GM04504 (cell line): ENCODE data around the gene CCDC126.
"Not testable (repeated sequence)": the region's sequence is repeated elsewhere in the genome, so short reads cannot be mapped to it uniquely, and the experiment has no call there.

ENCODE experiments used
- DNase-seq: peaks from one replicate; pipeline ENCODE4 v3.0.0-alpha.2; 2012; ENCODE audit warnings: low read depth

The CCDC126 gene

GRCh38 chr7:23597094-23598091 lies at the start of gene CCDC126:
Gene CCDC126, plus strand, starts transcription at chr7:23597382. Its CDS starts 13,934 bp downstream, at chr7:23611316.
- DNase-seq = peak; percentile 78

GRCh38 chr7:23547662-23548061 lies 49.5 kb upstream of the CCDC126 start:
- DNase-seq = no peak

- no peak for DNase-seq
Observed at GRCh38 chr7:23558303-23558702, 38.9 kb upstream of the CCDC126 start.

- DNase-seq = peak; percentile 60
Observed at GRCh38 chr7:23570592-23571200, 26.5 kb upstream of the CCDC126 start.

- DNase-seq = not testable (repeated sequence)
Observed at GRCh38 chr7:23581975-23582374, 15.2 kb upstream of the CCDC126 start.

GRCh38 chr7:23585304-23585703 lies 11.9 kb upstream of the CCDC126 start:
- DNase-seq = not testable (repeated sequence)

GRCh38 chr7:23586159-23586558 lies 11.0 kb upstream of the CCDC126 start:
- no peak for DNase-seq

- DNase-seq = no peak
Observed at GRCh38 chr7:23590529-23590928, 6.7 kb upstream of the CCDC126 start.

- DNase-seq = no peak
Observed at GRCh38 chr7:23593706-23594105, 3.5 kb upstream of the CCDC126 start.

- no peak for DNase-seq
Observed at GRCh38 chr7:23594879-23595604, 2.1 kb upstream of the CCDC126 start.

GRCh38 chr7:23598296-23598695 lies 1.1 kb downstream of the CCDC126 start:
- no peak for DNase-seq

- no peak for DNase-seq
Observed at GRCh38 chr7:23600236-23600635, 3.1 kb downstream of the CCDC126 start.

- no peak for DNase-seq
Observed at GRCh38 chr7:23603632-23604295, 6.6 kb downstream of the CCDC126 start.

- DNase-seq = no peak
Observed at GRCh38 chr7:23604296-23604640, 7.1 kb downstream of the CCDC126 start.

- no peak for DNase-seq
Observed at GRCh38 chr7:23607130-23607529, 9.9 kb downstream of the CCDC126 start.

GRCh38 chr7:23607866-23608265 lies 10.7 kb downstream of the CCDC126 start:
- no peak for DNase-seq

- no peak for DNase-seq
Observed at GRCh38 chr7:23615331-23615730, 18.1 kb downstream of the CCDC126 start.

- DNase-seq = no peak
Observed at GRCh38 chr7:23616593-23616992, 19.4 kb downstream of the CCDC126 start.

GRCh38 chr7:23617482-23617881 lies 20.3 kb downstream of the CCDC126 start:
- DNase-seq = no peak

GRCh38 chr7:23618241-23618640 lies 21.1 kb downstream of the CCDC126 start:
- no peak for DNase-seq

- no peak for DNase-seq
Observed at GRCh38 chr7:23619141-23619540, 22.0 kb downstream of the CCDC126 start.

- DNase-seq = no peak
Observed at GRCh38 chr7:23622506-23622925, 25.3 kb downstream of the CCDC126 start.
